RWPE2 (cell line): Measurements from ENCODE around the gene SLC13A2.

Experiments used
- ATAC-seq: fragments of 200-7000 bp; cut with Tn5 transposase; 3 replicates; pipeline ENCODE4 v1.9.1; 2021; ENCODE audit warnings: low read depth
- DNase-seq: peaks from one replicate; pipeline ENCODE4 v3.0.0-alpha.2; 2020; ENCODE audit warnings: low spot score
- H3K27ac ChIP-seq: fragments of 450-650 bp; 2 replicates; pipeline ENCODE4 v1.5.1; 2017; ENCODE audit warnings: mild to moderate bottlenecking; ENCODE audit not compliant: poor library complexity, severe bottlenecking
- H3K27me3 ChIP-seq: fragments of 250-450 bp; sonication (Bioruptor Pico); 2 replicates; pipeline ENCODE4 v1.5.1; 2021; ENCODE audit warnings: mild to moderate bottlenecking, moderate library complexity; ENCODE audit not compliant: insufficient read depth, poor library complexity, severe bottlenecking
- H3K36me3 ChIP-seq: fragments of 250-450 bp; sonication (Bioruptor Pico); 2 replicates; pipeline ENCODE4 v1.5.1; 2020; ENCODE audit warnings: low read depth, mild to moderate bottlenecking, moderate library complexity
- H3K4me1 ChIP-seq: fragments of 250-450 bp; sonication (Bioruptor Pico); 2 replicates; pipeline ENCODE4 v1.5.1; 2021; ENCODE audit warnings: mild to moderate bottlenecking, moderate library complexity; ENCODE audit not compliant: insufficient read depth, poor library complexity, severe bottlenecking
- H3K4me3 ChIP-seq: fragments of 250-450 bp; sonication (Bioruptor Pico); 2 replicates; pipeline ENCODE4 v1.5.1; 2021; ENCODE audit warnings: mild to moderate bottlenecking, moderate library complexity; ENCODE audit not compliant: severe bottlenecking
- H3K9me3 ChIP-seq: fragments of 250-450 bp; sonication (Bioruptor Pico); 2 replicates; pipeline ENCODE4 v1.5.1; 2021; ENCODE audit warnings: mild to moderate bottlenecking, moderate library complexity; ENCODE audit not compliant: severe bottlenecking
- CTCF ChIP-seq: fragments of 450-650 bp; IDR thresholded peaks from one replicate; pipeline ENCODE4 v1.5.1; 2017; ENCODE audit warnings: mild to moderate bottlenecking, moderate library complexity; ENCODE audit not compliant: poor library complexity, severe bottlenecking

Gene SLC13A2

DNA sequence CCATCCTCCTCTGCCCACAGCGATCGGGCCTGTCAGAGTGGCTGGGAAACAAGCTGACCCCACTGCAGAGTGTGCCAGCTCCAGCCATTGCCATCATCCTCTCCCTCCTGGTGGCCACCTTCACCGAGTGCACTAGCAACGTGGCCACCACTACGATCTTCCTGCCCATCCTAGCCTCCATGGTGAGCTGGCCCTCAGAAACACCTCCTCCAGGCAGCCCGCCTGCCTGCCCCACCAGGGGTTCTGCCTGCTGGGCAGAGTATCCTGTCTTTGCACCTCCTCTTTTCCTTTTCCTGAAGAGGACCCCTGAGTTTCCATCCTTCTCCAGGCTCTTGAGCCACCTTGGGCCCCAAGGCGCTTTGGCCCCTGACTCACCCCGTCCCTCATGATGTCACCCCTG lies 22.2 kb downstream of the SLC13A2 start:
- no peaks in the 10 kb centered on the region for H3K4me1 ChIP-seq
- H3K9me3 ChIP-seq = no peaks in the 10 kb centered on the region
- no peaks in the 10 kb centered on the region for H3K27me3 ChIP-seq
- no peak for TF ChIP-seq CTCF
- DNase-seq (no peak), ATAC-seq (no peak)
- no peak overlapping the region for H3K27ac ChIP-seq
- H3K36me3 ChIP-seq = no peaks in the 10 kb centered on the region
- no peak overlapping the region for H3K4me3 ChIP-seq

GRCh38 chr17:28497931-28498330 lies 24.5 kb downstream of the SLC13A2 start:
- no peak for ATAC-seq

DNA sequence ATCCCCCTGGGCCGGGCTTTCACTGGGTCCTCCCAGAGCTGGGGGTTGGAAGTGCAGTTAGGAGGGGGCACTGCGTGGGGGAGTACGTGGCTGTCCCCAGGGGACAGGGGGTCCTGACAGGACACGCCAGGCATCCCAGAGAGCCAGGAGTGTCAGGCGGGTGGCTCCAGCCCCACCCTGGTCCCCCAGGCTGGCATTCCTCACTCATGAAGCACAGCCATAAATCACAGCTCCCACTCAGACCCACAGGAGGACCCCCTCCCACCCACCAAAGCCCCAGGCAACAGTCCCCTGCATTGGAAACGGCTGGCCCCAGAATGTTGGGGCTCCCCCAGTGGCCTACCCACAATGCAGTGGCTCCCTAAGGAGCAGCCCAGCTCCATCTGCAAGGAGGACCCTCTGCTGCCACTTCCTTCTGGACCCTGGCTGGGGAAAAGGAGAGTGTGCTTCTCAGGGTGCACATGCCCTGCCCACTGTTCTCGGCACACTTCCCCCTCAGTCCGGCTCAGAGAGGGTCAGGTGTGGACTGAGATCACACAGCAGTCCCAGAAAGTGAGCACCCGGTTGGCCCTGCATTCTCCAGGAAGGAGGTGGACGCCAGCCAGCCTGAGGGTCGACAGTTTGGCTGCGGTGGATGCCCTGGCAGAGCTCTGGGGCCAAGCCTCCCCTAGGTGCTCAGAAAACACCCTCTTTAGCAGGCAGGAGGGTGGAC lies 25.4 kb downstream of the SLC13A2 start:
- ATAC-seq (no peak), DNase-seq (no peak)
- H3K4me1 ChIP-seq = no peaks in the 10 kb centered on the region
- no peaks in the 10 kb centered on the region for H3K36me3 ChIP-seq
- H3K4me3 ChIP-seq = no peak overlapping the region
- H3K27me3 ChIP-seq = no peaks in the 10 kb centered on the region
- H3K9me3 ChIP-seq = no peaks in the 10 kb centered on the region
- TF ChIP-seq CTCF = no peak
- no peak overlapping the region for H3K27ac ChIP-seq

More at GRCh38 chr17:28497931-28498330, 24.5 kb downstream of the SLC13A2 start:
- Histone ChIP-seq H3K27me3 (no peaks in the 10 kb centered on the region), H3K9me3 (no peaks in the 10 kb centered on the region), H3K4me3 (no peak overlapping the region), H3K27ac (no peak overlapping the region), H3K36me3 (no peaks in the 10 kb centered on the region), H3K4me1 (no peaks in the 10 kb centered on the region)
- DNase-seq = peak; percentile 50
- TF ChIP-seq CTCF = no peak

- Histone ChIP-seq H3K36me3 (no peaks in the 10 kb centered on the region), H3K9me3 (no peaks in the 10 kb centered on the region), H3K4me3 (no peak overlapping the region), H3K4me1 (no peaks in the 10 kb centered on the region), H3K27me3 (no peaks in the 10 kb centered on the region), H3K27ac (no peak overlapping the region)
- TF ChIP-seq CTCF = no peak
- ATAC-seq = no peak
- DNase-seq = no peak
These were observed 25.9 kb downstream of the SLC13A2 start for GRCh38 chr17:28499364-28499664.

DNA sequence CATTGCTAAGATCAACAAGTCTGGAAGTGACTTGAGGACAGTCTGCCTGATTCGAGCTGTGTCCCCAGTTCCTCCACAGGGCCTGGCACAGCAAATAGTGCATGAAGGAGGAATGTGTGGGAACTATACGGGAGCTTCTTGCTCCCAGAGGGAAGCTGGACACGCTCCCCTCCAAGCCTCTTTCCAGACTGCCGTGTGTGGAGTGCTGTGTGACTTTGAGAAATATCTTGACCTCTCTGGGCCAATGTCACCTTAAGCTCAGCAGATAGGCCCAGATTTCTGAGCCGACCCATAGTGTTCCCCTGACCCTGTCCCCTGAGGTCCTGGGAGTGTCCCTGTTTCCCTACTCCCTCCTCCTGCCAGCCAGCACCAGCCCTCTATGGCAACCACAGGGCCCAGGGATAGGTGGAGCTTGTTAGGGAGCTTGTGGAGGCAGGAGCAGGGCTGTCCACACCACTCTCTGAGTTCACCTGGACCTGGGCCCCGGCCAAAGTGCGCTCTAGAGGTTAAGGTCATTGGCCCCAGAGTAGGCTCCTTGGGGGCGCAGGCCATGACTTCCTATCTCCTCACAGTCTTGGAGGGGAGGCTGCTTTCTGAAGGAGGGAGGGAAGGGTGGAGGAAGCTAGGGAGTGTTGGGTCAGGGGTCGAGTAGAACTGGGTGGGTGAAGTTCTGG lies 26.4 kb downstream of the SLC13A2 start:
- Histone ChIP-seq H3K4me3 (no peak overlapping the region), H3K27ac (no peak overlapping the region), H3K9me3 (no peaks in the 10 kb centered on the region), H3K36me3 (no peaks in the 10 kb centered on the region), H3K27me3 (no peaks in the 10 kb centered on the region), H3K4me1 (no peaks in the 10 kb centered on the region)
- DNase-seq (no peak), ATAC-seq (no peak)
- no peak for TF ChIP-seq CTCF
